HG03571 (cell line): Measurements from ENCODE around the gene TYSND1.
"Not testable (repeated sequence)": the region's sequence is repeated elsewhere in the genome, so short reads cannot be mapped to it uniquely, and the experiment has no call there.

Source experiments
- ATAC-seq: cut with Tn5 transposase; IDR thresholded peaks from one replicate; pipeline ENCODE4 v1.9.1; 2021; ENCODE audit not compliant: unreplicated experiment

The TYSND1 gene

GRCh38 chr10:70164163-70164562, 17.7 kb upstream of the TYSND1 start:
- ATAC-seq: no peak

- ATAC-seq: no peak
These were observed 16.9 kb upstream of the TYSND1 start for GRCh38 chr10:70163448-70163847.

DNA sequence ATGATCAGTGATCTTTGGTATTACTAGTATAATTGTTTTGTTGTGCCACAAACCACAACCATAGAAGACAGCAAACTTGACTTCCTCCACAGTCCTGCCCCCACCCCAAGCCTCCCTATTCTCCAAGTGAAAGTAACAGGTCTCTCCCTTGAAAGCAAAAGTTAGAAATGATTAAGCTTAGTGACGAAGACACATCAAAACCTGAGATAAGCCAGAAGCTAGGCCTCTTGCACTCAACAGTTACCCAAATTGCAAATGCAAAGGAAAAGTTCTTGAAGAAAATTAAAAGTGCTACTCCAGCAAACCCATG, 16.3 kb upstream of the TYSND1 start:
- peak; percentile 80 for ATAC-seq

DNA sequence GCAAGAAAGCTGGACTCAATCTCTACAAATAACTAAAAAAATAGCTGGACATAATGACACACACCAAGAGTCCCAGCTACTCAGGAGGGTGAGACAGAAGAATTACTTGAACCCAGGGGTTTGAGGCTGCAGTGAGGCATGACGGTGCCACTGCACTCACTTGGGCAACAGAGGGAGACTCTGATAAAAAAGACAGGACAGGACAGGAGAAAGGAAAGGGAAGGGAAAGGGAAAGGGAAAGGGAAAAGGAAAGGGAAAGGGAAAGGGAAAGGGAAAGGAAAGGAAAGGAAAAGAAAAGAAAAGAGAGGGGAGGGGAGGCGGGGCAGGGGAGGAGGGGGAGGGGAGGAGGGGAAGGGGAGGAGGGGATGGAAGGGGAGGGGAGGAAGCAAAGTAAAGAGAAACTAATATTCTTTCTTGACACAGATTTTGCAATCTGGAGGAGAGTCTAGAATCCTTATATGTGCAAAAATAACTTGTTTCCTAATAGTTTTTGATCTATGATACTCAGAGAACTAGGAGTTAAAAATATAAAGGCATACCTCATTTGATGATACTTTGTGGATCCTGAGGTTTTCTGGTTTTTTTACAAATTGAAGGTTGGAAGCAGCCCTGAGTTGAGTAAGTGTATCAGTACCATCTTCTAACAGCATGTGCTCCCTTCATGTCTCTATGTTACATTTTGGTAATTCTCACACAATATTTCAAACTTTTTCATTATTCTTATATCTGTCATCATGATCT, 15.8 kb upstream of the TYSND1 start:
- peak; percentile 10 for ATAC-seq

GRCh38 chr10:70160798-70161197, 14.3 kb upstream of the TYSND1 start:
- ATAC-seq: no peak

DNA sequence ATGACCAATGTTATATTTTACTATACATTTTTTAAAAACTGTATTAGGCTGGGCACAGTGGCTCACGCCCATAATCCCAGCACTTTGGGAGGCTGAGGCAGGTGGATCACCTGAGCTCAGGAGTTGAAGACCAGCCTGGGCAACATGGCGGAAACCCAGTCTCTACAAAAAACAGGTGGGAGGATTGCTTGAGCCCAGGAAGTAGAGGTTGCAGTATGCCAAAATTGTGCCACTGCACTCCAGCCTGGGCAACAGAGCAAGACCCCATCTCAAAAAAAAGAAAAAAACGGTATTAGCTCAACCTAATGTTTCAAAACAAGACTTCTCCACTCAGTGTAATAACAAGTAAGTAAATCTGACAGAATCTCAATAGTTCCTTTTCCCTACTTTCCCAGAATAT, 12.9 kb upstream of the TYSND1 start:
- not testable (repeated sequence) for ATAC-seq

- no peak for ATAC-seq
These were observed 11.6 kb upstream of the TYSND1 start for GRCh38 chr10:70158113-70158512.

GRCh38 chr10:70155255-70155838, 8.8 kb upstream of the TYSND1 start:
- ATAC-seq: no peak

DNA sequence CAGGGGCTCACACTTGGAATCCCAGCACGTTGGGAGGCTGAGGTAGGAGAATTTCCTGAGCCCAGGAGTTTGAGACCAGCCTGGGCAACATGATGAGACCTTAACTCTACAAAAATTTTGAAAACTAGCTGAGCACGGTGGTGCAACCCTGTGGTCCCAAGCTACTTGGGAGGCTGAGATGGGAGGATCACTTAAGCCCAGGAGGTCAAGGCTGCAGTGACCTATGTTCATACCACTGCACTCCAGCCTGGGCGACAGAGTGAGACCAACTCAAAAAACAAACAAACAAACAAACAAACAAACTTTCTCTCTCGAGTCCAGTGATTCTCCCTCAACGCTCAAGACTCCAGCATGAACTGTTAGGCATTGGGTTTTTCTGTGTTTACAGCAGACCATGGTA, 2.0 kb upstream of the TYSND1 start:
- no peak for ATAC-seq

- no peak for ATAC-seq
These were observed 742 bp upstream of the TYSND1 start for GRCh38 chr10:70147259-70147625.

DNA sequence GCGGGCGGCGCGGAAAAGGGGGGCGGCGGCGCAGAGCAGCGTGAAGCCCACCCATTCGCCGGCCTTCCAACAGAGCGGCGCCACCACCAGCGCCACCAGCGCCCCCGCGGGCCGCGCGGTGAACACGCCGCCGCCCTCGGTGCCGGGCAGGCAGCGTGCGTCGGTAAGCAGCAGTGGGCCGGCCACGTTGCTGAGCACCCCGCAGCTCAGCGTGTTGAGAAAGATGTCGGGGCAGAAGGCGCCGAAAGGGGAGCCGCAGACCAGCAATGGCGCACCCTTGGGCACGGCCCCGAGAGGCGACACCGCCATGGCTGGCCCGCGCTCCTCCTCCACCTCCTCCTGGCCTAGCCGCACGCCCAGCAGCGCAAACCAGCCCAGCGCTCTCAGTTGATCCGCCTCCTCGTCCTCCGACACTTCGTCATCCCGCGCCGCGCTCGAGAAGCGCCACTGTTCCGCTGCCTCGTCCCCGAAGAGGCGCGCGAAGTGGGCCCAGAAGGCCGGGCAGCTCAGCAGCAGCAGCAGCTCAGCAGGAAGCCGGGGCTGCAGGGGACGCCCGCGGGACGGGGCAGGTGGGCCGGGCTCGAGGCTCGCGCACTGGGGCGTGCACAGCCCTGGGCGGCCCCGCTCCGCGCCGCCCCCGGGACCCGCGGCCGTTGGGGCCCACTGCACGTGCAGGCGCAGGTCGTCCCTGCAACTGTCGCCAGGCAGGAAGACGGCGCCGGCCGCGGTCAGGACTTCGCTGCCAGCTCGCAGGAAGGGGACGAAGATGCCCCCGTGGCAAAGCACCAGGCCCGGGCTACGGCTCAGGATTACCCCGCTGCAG, 623 bp downstream of the TYSND1 start:
- peak; percentile 50 for ATAC-seq

DNA sequence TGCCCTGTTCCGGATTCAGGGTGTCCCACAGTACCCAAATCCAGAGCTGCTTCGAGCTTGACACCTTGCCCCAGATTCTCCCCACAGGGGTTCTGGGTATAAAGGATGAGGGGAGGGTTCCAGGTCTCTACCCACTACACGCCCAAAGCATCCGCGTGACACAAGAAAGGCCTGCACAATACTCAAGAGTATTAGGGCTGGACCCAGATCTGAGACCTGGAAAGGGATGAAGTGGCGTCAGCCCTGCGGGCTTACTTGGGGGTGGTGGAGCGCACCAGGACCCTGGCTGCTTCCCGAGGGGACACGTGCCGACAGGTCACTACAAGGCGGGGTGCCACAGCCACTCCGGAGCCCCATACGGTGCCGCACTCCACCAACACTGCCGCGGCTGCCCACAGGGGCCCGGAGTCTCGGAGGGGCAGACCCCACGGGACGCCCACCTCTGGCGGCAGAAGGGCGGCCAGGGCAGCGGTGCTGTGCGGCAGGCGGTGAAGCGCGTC, 1.3 kb downstream of the TYSND1 start:
- ATAC-seq: peak; percentile 9

GRCh38 chr10:70144372-70145110, 2.0 kb downstream of the TYSND1 start:
- no peak for ATAC-seq

DNA sequence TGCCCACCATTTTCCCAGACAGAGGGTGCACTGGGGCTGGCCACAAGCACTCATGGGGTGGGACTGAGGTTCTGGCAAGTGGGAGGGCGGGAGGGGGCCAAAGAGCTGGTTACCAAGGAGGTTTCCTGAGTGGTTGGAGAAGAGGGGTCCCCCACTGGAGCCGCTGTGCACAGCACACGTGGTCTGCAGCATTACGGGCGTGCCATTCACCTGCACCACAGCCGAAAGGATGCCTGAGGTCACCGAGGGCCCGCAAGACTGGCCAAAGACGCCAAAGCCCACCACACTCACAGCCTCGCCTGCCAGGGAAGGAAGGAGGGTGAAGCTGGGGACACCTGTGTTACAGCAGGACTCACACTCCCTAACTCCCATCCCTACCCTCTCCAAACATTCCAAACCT, 3.9 kb downstream of the TYSND1 start:
- no peak for ATAC-seq

GRCh38 chr10:70140297-70140696, 6.2 kb downstream of the TYSND1 start:
- no peak for ATAC-seq

GRCh38 chr10:70139997-70140250, 6.6 kb downstream of the TYSND1 start:
- no peak for ATAC-seq

GRCh38 chr10:70139151-70139996, 7.1 kb downstream of the TYSND1 start:
- no peak for ATAC-seq

- no peak for ATAC-seq
These were observed 8.3 kb downstream of the TYSND1 start for GRCh38 chr10:70137927-70138883.

DNA sequence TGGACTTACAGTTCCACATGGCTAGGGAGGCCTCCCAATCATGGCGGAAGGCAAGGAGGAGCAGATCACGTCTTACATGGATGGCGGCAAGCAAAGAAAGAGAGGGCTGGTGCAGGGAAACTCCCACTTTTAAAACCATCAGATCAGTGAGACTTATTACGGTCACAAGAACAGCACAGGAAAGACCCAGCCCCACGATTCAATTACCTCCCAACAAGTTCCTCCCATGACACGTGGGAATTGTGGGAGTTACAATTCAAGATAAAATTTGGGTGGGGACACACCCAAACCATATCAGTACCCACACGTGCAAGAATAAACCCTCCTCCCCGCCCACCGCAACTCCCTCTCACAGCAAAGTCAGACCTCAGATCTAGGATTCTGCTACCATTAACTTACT, 9.4 kb downstream of the TYSND1 start:
- no peak for ATAC-seq

- ATAC-seq: no peak
These were observed 10.8 kb downstream of the TYSND1 start for GRCh38 chr10:70135684-70136083.
